ENCODE results near the gene CADM1.

DNA sequence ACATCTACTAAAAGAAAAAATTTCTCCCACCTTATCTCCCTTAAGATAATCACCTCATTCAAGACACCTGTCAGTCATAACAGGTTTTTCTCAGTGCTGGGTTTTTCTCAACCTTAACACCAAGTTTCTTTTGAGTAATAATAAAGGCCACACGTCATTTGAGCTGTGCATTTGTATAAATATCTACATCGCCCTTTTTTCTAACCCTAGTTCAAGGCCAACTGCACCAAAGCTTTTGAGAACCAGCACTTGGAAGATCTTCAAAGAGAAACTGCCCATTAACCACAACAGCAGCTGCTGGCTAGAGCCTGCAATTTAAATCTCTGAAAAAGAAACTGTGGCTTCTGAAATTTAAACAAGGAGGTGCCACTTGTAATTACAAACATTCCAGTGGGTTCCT is 6.9 kb downstream of the CADM1 start:
- TF ChIP-seq, protein P1, sequence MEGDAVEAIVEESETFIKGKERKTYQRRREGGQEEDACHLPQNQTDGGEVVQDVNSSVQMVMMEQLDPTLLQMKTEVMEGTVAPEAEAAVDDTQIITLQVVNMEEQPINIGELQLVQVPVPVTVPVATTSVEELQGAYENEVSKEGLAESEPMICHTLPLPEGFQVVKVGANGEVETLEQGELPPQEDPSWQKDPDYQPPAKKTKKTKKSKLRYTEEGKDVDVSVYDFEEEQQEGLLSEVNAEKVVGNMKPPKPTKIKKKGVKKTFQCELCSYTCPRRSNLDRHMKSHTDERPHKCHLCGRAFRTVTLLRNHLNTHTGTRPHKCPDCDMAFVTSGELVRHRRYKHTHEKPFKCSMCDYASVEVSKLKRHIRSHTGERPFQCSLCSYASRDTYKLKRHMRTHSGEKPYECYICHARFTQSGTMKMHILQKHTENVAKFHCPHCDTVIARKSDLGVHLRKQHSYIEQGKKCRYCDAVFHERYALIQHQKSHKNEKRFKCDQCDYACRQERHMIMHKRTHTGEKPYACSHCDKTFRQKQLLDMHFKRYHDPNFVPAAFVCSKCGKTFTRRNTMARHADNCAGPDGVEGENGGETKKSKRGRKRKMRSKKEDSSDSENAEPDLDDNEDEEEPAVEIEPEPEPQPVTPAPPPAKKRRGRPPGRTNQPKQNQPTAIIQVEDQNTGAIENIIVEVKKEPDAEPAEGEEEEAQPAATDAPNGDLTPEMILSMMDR (conservative IDR thresholded peaks at IDR 0.05; ENCODE audit: low read depth, low read length): no peak
- no peak for TF ChIP-seq EZH2 (IDR thresholded peaks at IDR 0.05; ENCODE audit: borderline replicate concordance, low read depth, low read length, poor library complexity, severe bottlenecking)
